Measurements from ENCODE around the gene FYTTD1.

FYTTD1 gene

DNA sequence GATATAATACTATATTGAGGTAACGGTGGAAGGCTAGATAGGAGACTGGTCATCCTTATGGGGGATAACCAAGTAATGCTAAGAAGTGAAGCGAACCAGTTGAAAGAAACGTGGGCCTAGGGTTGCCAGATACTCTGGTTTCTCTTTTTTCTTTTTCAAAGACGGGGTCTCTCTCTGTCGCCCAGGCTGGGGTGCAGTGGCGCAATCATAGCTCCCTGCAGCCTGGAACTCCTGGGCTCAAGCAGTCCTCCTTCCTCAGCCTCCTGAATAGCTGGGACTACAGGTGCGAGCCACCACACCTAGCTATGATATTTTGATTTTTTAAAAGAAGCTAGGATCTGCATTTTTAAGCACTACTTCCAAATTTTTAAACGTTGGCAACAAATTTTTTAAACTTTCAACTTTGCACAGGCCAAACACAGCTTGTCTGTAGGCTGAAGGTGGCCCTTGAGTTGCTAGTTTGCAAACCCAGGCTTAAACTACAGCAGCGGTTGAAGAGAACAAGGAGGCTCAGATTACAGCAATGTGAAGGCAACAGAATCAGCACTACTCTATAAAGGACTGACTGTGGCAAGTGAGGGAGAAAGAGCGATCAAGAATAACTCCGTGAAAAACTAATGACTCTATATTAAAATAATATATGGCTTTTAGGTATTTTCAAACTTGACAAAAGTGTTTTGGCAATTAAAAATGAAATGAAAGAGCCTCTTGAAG is 11.8 kb upstream of the FYTTD1 start:
- no peaks in the 10 kb centered on the region for H3K4me1 ChIP-seq (ENCODE audit: insufficient read depth, low read length)
- H3K9ac ChIP-seq (ENCODE audit: low read depth, low read length) = peak overlapping the region; percentile 88; the same call in 1 of the 2 replicates
- no peaks in the 10 kb centered on the region; the same call in 1 of the 2 replicates for H3K27me3 ChIP-seq (ENCODE audit: insufficient read depth, low read length)
- no peaks in the 10 kb centered on the region for H3K9me3 ChIP-seq (ENCODE audit: insufficient read depth, low read depth, low read length)
- peak overlapping the region; percentile 92 for H3K4me3 ChIP-seq (ENCODE audit: low read length)
- H3K36me3 ChIP-seq (ENCODE audit: insufficient read depth, low read depth, low read length) = no peaks in the 10 kb centered on the region
- no peak overlapping the region for H3K27ac ChIP-seq (ENCODE audit: low read length)

DNA sequence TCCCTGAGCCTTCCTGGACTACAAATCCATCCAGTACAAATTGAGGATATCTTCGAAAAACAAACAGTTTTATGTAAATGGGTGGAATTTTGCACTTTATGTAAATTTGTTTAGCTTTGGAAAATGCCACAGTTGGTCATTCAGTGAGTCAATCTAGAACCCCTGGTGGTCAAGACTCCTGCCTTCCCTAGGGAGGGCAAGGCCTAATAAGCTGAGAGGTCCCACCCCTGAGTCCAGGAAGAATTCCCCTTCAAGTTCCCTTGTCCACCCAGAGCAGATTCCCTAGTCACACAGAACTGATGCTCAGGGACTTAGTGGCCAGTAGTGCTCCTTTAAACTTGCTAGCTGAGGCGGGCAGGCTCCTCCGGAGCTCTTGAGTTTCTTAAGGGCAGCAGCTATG is 6.9 kb upstream of the FYTTD1 start:
- Histone ChIP-seq H3K36me3 (ENCODE audit: insufficient read depth, low read depth, low read length) (no peaks in the 10 kb centered on the region), H3K4me3 (ENCODE audit: low read length) (no peak overlapping the region), H3K27me3 (ENCODE audit: insufficient read depth, low read length) (no peaks in the 10 kb centered on the region), H3K9ac (ENCODE audit: low read depth, low read length) (no peak overlapping the region), H3K9me3 (ENCODE audit: insufficient read depth, low read depth, low read length) (no peaks in the 10 kb centered on the region), H3K27ac (ENCODE audit: low read length) (no peak overlapping the region), H3K4me1 (ENCODE audit: insufficient read depth, low read length) (peaks cover 3% of the 10 kb centered on the region; the same call in 1 of the 2 replicates)

DNA sequence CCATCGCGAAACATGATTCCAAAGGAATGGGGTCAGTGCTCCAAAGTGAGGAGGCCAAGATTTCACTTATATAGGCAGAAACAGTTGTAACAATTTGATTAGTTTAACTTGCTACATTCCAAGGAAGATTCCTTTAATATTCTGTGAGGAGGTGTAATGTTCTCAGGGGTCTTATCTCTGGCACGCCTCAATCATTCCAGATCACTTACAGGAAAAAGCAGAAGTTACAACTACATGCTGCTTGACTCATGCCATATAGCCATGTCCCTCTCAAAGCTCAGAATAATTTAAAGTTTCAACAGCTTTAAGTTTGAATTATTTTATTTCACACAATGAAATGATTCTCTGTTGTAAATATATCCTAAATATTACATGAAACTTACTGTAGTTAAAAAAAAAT is 3.5 kb upstream of the FYTTD1 start:
- Histone ChIP-seq H3K4me3 (ENCODE audit: low read length) (no peak overlapping the region), H3K9me3 (ENCODE audit: insufficient read depth, low read depth, low read length) (no peaks in the 10 kb centered on the region), H3K27me3 (ENCODE audit: insufficient read depth, low read length) (peaks cover 31% of the 10 kb centered on the region), H3K9ac (ENCODE audit: low read depth, low read length) (no peak overlapping the region), H3K4me1 (ENCODE audit: insufficient read depth, low read length) (peaks cover 6% of the 10 kb centered on the region), H3K27ac (ENCODE audit: low read length) (no peak overlapping the region), H3K36me3 (ENCODE audit: insufficient read depth, low read depth, low read length) (no peaks in the 10 kb centered on the region)

DNA sequence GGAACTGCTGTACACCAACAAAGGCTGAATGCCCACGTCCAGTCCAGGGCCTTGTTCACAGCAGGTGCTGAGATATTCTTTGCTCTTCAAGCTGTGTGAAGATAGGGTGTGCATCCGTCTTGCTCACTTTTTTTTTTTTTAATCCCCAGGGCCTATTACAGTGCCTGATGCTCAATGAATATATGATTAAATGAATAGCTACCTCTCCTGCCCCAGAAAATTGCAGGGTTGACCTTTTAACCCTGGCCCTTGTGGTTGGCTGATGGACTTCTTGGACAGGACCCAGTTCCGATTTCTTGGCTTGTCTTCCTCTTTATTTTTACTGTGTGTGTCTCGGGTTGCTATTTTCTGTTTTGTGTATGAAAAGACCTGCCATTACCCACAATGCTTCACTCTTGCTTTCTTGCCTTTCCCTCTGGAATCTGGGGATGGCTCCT is 2.9 kb upstream of the FYTTD1 start:
- peaks cover 6% of the 10 kb centered on the region for H3K4me1 ChIP-seq (ENCODE audit: insufficient read depth, low read length)
- H3K27me3 ChIP-seq (ENCODE audit: insufficient read depth, low read length) = peaks cover 38% of the 10 kb centered on the region
- H3K36me3 ChIP-seq (ENCODE audit: insufficient read depth, low read depth, low read length) = no peaks in the 10 kb centered on the region
- no peak overlapping the region for H3K27ac ChIP-seq (ENCODE audit: low read length)
- no peaks in the 10 kb centered on the region for H3K9me3 ChIP-seq (ENCODE audit: insufficient read depth, low read depth, low read length)
- no peak overlapping the region for H3K9ac ChIP-seq (ENCODE audit: low read depth, low read length)
- no peak overlapping the region for H3K4me3 ChIP-seq (ENCODE audit: low read length)

DNA sequence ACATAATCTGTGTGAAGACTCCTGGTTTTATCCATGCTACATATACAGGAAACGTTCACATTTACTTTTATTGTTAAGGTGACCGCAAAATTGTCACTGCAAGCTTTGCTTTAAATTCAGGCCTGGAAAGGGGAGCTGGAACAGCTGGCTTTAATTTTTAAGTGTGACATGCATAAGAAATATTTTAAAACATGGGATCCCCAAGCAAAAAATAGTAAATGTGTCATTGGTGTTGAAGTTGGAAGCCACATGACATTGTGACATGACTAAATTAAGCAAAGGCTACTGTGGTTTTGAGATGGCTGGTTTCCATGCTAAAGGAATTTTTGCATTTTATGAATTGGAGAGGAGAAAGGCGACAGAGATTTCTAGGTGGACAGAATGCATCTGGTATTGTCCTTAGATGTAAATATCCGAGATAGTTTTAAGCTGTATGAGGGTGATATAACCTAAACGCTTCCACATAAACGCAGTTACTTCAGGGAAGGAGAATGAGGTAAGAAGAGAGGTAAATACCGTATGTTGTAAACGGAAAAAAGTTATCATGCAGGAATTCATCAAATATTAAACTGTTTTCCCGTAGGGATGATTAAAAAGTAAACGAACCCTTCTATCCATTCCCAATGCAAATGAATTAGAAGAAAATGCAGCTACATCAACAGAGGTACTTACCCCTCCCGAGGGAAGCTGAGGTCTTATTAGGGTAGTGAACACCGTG is 927 bp upstream of the FYTTD1 start:
- Histone ChIP-seq H3K36me3 (ENCODE audit: insufficient read depth, low read depth, low read length) (no peaks in the 10 kb centered on the region), H3K27me3 (ENCODE audit: insufficient read depth, low read length) (peaks cover 49% of the 10 kb centered on the region), H3K4me3 (ENCODE audit: low read length) (peak overlapping the region; percentile 71), H3K4me1 (ENCODE audit: insufficient read depth, low read length) (peaks cover 6% of the 10 kb centered on the region), H3K9ac (ENCODE audit: low read depth, low read length) (peak overlapping the region; percentile 52; the same call in 1 of the 2 replicates), H3K27ac (ENCODE audit: low read length) (no peak overlapping the region), H3K9me3 (ENCODE audit: insufficient read depth, low read depth, low read length) (no peaks in the 10 kb centered on the region)

DNA sequence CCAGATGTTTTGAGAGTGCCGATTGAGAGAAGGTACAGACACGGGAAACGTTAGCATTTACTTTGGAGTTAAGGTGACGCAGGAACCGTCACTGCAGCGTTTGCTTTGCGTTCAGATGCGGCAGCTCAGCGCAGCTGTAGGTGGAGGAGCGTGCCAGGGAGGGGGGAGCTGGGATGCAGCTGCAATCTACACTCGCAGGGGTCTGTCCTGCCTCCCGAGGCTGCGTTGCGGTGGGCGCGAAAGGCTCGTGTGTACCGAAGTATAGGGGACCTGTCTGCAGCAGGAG is 425 bp upstream of the FYTTD1 start:
- H3K27ac ChIP-seq (ENCODE audit: low read length) = no peak overlapping the region
- H3K36me3 ChIP-seq (ENCODE audit: insufficient read depth, low read depth, low read length) = no peaks in the 10 kb centered on the region
- H3K4me3 ChIP-seq (ENCODE audit: low read length) = peak overlapping the region; percentile 71
- no peaks in the 10 kb centered on the region for H3K9me3 ChIP-seq (ENCODE audit: insufficient read depth, low read depth, low read length)
- H3K4me1 ChIP-seq (ENCODE audit: insufficient read depth, low read length) = peaks cover 6% of the 10 kb centered on the region
- peak overlapping the region; percentile 52; the same call in 1 of the 2 replicates for H3K9ac ChIP-seq (ENCODE audit: low read depth, low read length)
- H3K27me3 ChIP-seq (ENCODE audit: insufficient read depth, low read length) = peaks cover 49% of the 10 kb centered on the region

DNA sequence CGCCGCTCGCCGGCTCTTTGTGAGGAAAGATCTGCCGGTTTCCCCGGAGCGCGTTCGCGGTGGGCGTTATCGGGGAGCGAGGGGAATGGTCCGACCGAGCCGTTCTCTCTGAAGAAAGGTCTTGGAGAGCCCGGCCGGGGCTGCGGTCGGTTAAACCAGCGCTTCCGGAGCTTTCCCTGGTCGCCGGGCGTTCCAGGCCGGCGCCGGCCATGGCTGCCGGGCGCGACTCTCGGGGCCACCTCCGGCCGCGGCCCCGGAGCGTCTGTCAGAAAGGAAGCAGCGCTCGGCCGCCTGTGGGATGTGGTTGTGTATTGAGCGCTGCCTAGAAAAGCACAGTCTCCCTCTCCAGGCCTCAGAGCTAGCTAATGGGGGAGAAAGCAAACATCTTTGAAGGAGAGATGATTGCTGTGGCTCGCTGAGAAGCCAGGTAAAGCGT is 731 bp downstream of the FYTTD1 start:
- peak overlapping the region; percentile 52; the same call in 1 of the 2 replicates for H3K9ac ChIP-seq (ENCODE audit: low read depth, low read length)
- no peak overlapping the region for H3K27ac ChIP-seq (ENCODE audit: low read length)
- H3K36me3 ChIP-seq (ENCODE audit: insufficient read depth, low read depth, low read length) = no peaks in the 10 kb centered on the region
- peaks cover 49% of the 10 kb centered on the region for H3K27me3 ChIP-seq (ENCODE audit: insufficient read depth, low read length)
- no peaks in the 10 kb centered on the region for H3K9me3 ChIP-seq (ENCODE audit: insufficient read depth, low read depth, low read length)
- H3K4me1 ChIP-seq (ENCODE audit: insufficient read depth, low read length) = peaks cover 6% of the 10 kb centered on the region
- peak overlapping the region; percentile 71 for H3K4me3 ChIP-seq (ENCODE audit: low read length)

DNA sequence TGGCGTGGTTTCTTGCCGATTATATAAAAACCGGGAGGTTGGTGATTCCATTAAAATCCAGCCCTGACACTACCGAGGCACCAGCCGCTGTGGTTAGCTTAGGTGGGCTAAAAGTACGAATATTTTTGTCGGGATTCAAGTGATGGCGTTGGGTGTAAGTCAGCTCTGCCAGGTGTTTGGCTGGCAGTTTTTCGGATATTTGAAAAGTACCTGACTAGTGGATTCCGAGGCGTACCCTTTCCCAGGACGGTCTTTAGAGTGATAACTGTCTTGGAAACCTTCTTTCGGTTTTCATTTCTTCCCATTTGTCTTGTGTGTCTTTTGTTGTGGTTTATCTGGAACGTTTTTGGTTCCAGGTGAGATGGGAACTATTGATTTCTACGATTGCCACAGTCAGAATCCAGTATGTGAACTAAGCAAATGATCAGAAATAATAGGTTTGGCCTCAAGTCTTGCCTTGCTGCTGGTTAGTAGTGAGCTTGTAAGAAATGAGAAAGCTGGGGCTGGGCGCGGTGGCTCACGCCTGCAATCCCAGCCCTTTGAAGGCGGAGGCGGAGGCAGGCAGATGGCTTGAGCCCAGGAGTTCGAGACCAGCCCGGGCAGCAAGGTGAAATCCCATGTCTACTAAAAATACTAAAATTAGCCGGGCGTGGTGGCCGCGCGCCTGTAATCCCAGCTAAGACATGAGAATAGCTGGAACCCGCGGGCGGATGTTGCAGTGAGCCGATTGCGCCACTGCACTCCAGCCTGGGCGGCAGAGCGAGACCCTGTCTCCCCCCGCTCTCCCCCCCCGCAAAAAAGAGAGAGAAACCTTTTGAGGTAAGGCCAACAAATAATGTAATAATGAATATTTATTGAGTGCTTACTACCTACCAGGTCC is 1.4 kb downstream of the FYTTD1 start:
- H3K4me1 ChIP-seq (ENCODE audit: insufficient read depth, low read length) = peaks cover 6% of the 10 kb centered on the region

DNA sequence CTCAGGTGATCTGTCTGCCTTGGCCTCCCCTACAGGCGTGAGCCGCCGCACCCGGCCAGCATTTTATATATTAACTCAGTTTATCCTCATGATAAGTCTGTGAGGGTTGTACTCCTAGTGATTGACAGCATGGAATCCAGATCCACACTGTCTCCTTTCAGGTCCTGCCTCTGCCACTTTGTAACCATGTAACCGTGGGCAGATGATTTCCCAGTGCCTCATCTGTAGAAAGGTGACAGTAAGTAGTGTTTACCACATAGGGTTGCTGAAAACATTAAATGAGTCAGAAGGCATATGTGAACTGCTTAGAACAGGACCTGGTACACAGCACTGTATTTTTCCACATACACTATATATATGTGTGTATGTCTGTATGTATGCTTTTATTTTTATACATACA is 2.4 kb downstream of the FYTTD1 start:
- H3K36me3 ChIP-seq (ENCODE audit: insufficient read depth, low read depth, low read length) = no peaks in the 10 kb centered on the region
- no peaks in the 10 kb centered on the region for H3K9me3 ChIP-seq (ENCODE audit: insufficient read depth, low read depth, low read length)
- no peak overlapping the region for H3K4me3 ChIP-seq (ENCODE audit: low read length)
- H3K4me1 ChIP-seq (ENCODE audit: insufficient read depth, low read length) = peaks cover 3% of the 10 kb centered on the region; the same call in 1 of the 2 replicates
- H3K9ac ChIP-seq (ENCODE audit: low read depth, low read length) = no peak overlapping the region
- H3K27me3 ChIP-seq (ENCODE audit: insufficient read depth, low read length) = peaks cover 49% of the 10 kb centered on the region
- H3K27ac ChIP-seq (ENCODE audit: low read length) = no peak overlapping the region

More for the DNA sequence above, 1.4 kb downstream of the FYTTD1 start:
- Histone ChIP-seq H3K36me3 (ENCODE audit: insufficient read depth, low read depth, low read length) (no peaks in the 10 kb centered on the region), H3K27ac (ENCODE audit: low read length) (no peak overlapping the region), H3K9ac (ENCODE audit: low read depth, low read length) (peak overlapping the region; percentile 52; the same call in 1 of the 2 replicates), H3K27me3 (ENCODE audit: insufficient read depth, low read length) (peaks cover 49% of the 10 kb centered on the region), H3K9me3 (ENCODE audit: insufficient read depth, low read depth, low read length) (no peaks in the 10 kb centered on the region), H3K4me3 (ENCODE audit: low read length) (peak overlapping the region; percentile 71)

DNA sequence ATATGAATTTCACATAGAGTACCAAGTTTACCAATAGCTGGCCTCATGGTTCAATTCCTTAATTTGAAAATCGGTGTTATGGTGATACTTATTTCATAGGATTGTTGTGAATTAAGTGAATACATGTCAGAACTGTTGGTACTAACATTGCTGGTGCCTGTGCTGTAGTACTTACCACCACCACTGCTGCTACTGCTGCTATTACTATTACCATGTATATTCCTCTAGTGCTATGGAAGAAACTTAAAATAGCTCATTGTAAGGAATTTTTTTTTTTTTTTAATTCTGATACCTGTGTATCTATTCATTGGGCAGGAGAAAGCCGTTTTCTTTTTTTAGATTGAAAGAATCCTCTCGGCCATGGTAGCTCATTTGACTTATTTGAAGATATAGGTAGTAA is 3.6 kb downstream of the FYTTD1 start:
- Histone ChIP-seq H3K4me1 (ENCODE audit: insufficient read depth, low read length) (peaks cover 3% of the 10 kb centered on the region; the same call in 1 of the 2 replicates), H3K9ac (ENCODE audit: low read depth, low read length) (no peak overlapping the region), H3K4me3 (ENCODE audit: low read length) (no peak overlapping the region), H3K27ac (ENCODE audit: low read length) (no peak overlapping the region), H3K9me3 (ENCODE audit: insufficient read depth, low read depth, low read length) (no peaks in the 10 kb centered on the region), H3K27me3 (ENCODE audit: insufficient read depth, low read length) (peaks cover 47% of the 10 kb centered on the region), H3K36me3 (ENCODE audit: insufficient read depth, low read depth, low read length) (no peaks in the 10 kb centered on the region)

DNA sequence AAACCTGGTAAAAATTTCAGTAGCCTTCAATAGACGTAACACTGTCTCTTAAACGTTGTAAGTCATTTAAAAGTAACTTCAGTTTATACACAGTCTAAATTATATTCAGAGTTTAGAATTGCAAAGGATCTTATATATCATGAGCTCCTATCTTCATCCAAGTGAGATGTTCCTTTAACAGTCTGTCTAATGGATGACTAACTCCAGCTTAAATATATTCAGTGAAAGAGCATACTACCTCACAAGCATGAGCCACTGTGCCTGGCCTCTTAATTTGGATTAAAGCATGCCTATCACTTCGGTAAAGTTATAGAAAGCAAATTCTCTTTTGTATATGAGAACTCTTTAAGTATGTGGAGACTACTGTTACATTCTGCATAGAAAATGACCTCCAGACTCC is 7.0 kb downstream of the FYTTD1 start:
- peaks cover 13% of the 10 kb centered on the region for H3K27me3 ChIP-seq (ENCODE audit: insufficient read depth, low read length)
- peaks cover 4% of the 10 kb centered on the region; the same call in 1 of the 2 replicates for H3K9me3 ChIP-seq (ENCODE audit: insufficient read depth, low read depth, low read length)
- 0 out of 2 replicates have a peak, but pooled peaks cover 2% of the 10 kb centered on the region for H3K36me3 ChIP-seq (ENCODE audit: insufficient read depth, low read depth, low read length)
- no peak overlapping the region for H3K27ac ChIP-seq (ENCODE audit: low read length)
- H3K4me1 ChIP-seq (ENCODE audit: insufficient read depth, low read length) = no peaks in the 10 kb centered on the region
- no peak overlapping the region for H3K4me3 ChIP-seq (ENCODE audit: low read length)
- no peak overlapping the region for H3K9ac ChIP-seq (ENCODE audit: low read depth, low read length)

All from iPS-20b (cell line).